GM12892 (cell line): ENCODE data around the gene ITGA8.

Experiments used
- POLR2A ChIP-seq: IDR thresholded peaks from 2 replicates; pipeline ENCODE4 v1.6.1; 2011; ENCODE audit warnings: low read depth, low read length, control low read depth
- POLR2AphosphoS5 ChIP-seq: IDR thresholded peaks from 2 replicates; pipeline ENCODE4 v1.6.1; 2011; ENCODE audit warnings: low read depth, low read length, control low read depth
- TAF1 ChIP-seq: IDR thresholded peaks from 2 replicates; pipeline ENCODE4 v1.6.1; 2011; ENCODE audit warnings: low read depth, mild to moderate bottlenecking, control low read depth, low read length, borderline replicate concordance

GRCh38 chr10:15712883-15713282 lies 6.8 kb downstream of the ITGA8 start:
- TF ChIP-seq POLR2A = no peak
- no peak for TF ChIP-seq POLR2AphosphoS5
- TF ChIP-seq TAF1 = no peak
